AG08396 (cell line): ENCODE data around the gene MRPL52.
"Not testable (repeated sequence)": the region's sequence is repeated elsewhere in the genome, so short reads cannot be mapped to it uniquely, and the experiment has no call there.

ENCODE experiments used
- DNase-seq: peaks from one replicate; pipeline ENCODE4 v3.0.0; 2012; ENCODE audit warnings: low spot score, mixed read lengths

MRPL52 gene

DNA sequence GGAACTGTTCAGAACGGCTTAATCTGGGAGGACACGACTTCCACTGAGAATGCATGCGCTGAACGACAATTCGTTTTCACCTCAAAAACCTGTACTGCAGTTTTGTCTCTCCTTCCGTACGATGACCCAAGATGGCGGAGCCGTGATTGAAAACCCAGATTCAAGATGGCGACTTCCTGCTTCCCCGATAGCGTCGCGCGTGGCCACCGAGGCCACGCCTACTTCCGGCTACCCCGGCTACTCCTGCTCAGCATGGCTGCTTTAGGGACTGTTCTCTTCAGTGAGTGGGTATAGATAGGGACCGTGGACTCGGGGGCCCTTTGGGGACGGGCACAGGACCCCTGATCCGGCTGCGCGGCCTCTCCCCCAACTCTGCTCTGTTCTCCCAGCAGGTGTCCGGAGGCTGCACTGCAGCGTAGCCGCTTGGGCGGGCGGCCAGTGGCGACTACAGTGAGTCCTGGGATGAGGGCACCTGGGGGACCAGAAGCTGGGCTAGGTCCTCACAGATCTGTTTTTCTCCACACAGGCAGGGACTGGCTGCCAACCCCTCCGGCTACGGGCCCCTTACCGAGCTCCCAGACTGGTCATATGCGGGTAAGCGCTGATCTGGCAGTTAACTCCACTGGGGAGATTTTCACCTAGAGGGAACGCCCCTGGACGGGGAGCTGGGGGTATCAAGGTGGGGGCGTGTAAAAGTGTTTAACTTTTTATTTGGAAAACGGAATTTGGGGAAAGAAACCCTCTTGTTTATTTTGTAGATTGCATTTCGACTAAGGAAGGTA lies at the start of gene MRPL52:
TSS of gene MRPL52 (plus strand) at position 227 of the 782 bp plus-strand sequence. CDS start at position 253, 26 bp downstream.
- peak; percentile 86 for DNase-seq

- no peak for DNase-seq
Measured at GRCh38 chr14:22780105-22780679, 49.5 kb upstream of the MRPL52 start.

DNA sequence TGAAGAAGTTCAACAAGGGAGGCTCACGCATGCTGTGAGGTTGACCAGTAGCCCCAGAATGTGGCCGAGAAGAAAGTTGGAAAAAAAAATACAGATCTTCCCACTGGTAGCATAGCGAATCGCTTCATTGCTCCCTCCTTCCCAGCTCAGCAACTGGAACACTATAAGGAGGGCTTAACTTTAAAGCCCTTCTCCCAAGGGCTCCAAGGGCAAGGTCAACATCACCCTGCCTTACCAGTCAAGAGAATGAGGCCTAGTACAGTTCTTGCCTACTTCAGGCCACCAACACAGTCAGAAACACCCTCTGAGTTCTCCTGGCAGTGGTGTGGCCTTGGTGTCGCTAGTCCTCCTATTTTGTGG lies 48.8 kb upstream of the MRPL52 start:
- no peak for DNase-seq

DNA sequence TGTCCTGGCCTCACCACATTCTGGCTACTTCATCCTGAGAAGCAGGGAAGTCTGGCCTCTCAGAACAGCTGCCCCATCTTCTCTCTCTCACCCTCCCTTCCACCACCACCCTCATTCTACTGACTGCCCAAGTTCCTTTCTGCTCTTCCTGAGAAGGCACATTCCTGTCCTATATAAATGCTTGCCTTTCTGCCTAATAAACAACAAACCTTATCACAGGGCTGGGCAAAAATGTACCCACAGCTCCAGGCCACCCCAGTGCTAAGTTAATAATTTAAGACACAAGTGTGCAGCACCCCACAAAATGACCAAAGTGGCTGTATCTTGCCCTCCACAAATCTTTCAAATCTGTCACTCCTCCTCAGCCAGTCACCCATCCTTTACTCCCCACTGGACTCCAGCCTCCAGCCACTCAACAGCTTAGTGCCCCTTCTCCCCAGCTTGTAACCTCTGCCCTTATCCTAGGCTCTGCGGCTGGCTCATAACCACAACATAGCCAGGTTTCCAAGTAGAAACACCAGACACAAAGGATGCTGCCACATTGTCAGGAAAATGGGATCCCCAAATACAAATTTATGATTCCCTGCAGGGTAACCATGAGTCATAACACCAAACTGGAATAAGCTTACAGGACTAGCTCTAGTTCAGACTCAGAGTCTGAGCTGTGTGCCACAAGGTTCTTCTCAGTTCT lies 48.2 kb upstream of the MRPL52 start:
- DNase-seq = peak; percentile 17

DNA sequence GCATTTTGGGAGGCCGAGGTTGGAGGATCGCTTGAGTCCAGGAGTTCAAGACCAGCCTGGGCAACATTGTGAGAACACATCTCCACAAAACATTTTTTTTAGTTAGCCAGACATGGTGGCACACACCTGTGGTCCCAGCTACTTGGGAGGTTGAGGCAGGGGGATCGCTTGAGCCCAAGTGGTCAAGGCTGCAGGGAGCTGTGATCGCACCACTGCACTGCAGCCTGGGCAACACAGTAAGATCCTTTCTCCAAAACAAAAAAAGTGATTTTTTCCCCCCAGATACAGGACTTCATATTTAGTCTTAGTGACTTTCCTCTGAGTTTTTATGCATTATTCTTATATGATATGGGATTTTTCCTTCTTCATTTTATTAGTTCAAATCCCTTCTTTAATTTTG lies 43.0 kb upstream of the MRPL52 start:
- no peak for DNase-seq

DNA sequence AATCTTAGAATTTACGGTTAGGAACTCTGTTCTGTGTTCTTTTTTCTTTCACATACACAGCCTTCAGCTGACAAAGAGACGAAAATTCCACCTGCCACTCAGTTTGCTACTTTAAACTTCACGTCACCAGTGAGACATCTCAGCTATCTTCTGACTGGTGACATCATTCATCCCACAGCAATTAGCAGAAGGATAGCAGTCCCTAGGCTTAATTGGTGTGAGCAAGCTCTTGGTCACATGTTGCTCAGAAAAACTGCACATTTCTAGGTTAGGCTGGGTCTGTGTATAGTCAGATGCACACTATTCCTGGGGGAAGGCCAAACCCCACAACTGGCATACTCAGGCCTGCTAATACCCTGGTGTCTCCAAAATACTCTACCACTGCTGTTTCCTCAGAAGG lies 38.4 kb upstream of the MRPL52 start:
- DNase-seq = peak; percentile 58

DNA sequence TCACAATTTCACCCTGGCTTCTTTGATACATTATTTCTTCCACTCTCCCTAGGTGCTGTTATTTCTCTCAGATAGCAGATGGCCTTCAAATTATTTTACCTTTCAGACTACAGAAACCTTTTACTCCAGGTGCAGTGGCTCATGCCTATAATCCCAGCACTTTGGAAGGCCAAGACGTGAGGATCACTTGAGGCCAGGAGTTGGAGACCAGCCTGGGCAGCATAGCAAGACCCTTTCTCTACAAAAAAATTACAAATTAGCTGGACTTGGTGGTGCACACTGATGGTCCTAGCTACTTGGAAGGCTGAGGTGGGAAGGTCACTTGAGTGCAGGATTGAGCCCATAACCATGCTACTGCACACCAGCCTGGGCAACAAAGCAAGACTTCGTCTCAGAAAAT lies 37.5 kb upstream of the MRPL52 start:
- no peak for DNase-seq

DNA sequence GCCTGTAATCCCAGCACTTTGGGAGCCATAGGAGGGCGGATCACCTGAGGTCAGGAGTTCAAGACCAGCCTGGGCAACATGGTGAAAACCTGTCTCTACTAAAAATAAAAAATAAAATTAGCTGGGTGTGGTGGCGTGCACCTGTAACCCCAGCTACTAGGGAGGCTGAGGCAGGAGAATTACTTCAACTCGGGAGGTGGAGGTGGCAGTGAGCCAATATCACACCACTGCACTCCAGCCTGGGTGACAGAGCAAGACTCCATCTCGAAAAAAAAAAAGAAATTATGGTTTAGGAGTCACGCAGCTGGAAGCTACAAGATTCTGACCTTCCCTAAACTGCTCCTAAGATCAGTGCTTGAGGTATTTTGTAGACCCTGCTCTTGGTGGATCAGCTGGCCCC lies 36.1 kb upstream of the MRPL52 start:
- DNase-seq = not testable (repeated sequence)

DNA sequence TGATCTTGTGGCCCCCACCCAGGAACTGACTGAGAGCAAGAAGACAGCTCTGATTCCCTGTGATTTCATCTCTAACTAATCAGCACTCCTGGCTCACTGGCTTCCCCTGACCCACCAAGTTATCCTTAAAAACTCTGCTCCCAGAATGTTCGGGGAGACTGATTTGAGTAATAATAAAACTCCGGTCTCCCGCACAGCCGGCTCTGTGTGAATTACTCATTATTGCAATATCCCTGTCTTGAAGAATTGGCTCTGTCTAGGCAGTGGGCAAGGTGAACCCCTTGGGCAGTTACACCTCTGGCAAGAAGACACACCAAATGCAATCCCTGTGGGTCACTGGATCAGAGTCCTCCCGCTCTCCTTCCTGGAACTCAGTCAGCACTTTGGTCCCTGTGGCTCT lies 35.7 kb upstream of the MRPL52 start:
- DNase-seq = no peak

GRCh38 chr14:22794551-22794951 lies 35.1 kb upstream of the MRPL52 start:
- no peak for DNase-seq

- no peak for DNase-seq
Measured at GRCh38 chr14:22796087-22796707, 33.5 kb upstream of the MRPL52 start.

DNA sequence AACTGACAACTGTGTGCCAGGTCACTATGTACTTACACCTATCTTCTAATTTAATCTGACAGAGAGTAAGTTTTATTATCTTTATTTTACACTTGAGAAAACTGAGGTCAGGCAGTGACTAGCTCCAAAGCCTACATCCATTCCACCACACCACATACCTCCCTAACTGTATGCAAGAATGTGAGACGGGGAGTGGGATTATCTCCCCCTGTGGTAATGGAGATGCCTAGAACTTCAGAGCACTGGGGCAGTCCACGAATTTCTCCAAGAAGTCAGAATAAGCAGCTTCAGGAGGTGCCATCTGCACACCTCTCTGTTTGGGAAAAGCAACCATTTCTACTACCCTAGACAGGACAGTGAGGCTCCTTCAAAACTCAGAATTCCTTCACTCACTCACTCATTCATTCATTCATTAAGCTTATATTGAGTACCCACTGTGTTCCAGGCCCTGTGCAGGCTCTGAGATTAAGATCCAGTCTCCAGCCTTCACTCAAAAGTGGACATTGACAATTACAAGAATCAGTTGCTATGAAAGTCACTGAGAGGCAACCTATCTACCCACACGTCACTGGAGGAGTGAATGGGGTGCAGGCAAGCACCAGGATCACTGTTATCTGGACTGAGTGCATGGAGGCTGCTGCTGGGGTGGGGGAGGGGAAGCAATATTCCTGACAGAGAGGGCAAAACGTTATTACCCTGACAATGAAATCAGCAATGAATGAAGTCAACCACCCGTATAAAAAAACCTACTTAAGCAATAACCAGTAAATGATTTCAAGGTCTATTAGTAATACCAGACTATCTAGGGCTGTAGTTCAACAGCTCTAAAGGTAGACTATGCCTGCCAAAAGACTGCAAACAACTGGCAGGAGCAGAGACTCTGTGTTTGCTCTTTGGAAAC lies 32.4 kb upstream of the MRPL52 start:
- DNase-seq = no peak

GRCh38 chr14:22798528-22798927 lies 31.2 kb upstream of the MRPL52 start:
- DNase-seq = no peak

- no peak for DNase-seq
Measured at GRCh38 chr14:22800346-22800745, 29.3 kb upstream of the MRPL52 start.

DNA sequence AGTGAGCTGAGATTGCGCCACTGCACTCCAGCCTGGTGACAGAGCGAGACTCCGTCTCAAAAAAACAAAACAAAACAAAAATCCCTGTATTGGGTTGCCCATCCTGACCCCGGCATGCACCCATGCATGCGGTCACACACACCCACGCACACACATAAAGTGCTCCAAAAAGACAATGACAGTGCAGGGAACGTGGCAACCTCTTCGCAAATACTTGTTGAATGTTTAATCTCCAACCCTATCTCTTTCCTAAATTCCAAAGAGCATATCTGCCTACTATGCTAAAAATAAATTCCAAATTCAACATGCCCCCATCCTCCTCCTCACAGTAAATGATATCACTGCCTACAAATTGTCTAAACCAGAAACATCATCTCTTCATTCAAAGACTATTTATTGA lies 28.0 kb upstream of the MRPL52 start:
- DNase-seq = no peak

DNA sequence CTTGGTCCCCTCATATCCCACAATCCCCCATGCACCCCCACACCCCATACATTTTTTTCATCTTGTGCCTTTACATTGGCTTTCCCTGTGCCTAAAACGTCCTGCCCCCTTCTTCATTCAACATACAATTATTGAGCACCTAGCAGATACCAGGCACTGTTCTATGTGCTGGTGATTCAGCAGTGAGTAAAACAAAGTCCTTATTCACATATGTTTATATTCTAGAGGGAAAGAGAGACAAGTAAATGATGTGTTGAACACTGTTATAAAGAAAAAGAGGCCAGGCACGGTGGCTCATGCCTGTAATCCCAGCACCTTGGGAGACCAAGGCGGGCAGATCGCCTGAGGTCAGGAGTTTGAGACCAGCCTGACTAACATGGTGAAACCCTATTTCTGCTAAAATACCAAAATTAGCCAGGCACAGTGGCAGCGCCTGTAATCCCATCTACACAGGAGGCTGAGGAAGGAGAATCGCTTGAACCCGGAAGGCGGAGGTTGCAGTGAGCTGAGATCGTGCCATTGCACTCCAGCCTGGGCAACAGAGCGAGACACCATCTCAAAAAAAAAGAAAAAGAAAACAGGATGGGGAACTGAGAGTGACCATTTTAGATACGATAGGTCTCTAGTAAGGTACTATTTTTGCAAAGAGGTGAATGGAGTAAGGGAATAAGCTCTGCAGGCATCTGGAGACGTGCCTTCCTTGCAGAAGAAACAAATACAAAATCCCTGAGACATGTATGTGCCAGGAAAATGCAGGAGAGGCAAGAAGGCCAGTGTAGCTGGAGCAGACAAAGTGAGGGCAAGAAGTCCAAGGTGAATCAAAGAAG lies 26.6 kb upstream of the MRPL52 start:
- DNase-seq = no peak

DNA sequence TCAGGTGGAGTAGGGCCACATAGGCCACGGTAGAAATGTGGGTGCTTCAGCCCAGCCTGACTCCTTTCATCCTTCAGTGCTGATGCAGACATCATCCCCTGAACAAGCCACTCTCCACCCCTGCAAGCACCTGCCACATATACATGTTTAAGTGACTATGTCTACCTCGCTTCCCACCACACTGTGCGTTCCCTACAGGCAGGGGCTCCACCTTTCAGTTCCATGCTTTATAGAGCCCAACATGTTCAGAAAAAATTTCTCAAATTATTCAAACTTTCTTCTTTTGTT lies 26.1 kb upstream of the MRPL52 start:
- no peak for DNase-seq

GRCh38 chr14:22805235-22805634 lies 24.5 kb upstream of the MRPL52 start:
- not testable (repeated sequence) for DNase-seq

DNA sequence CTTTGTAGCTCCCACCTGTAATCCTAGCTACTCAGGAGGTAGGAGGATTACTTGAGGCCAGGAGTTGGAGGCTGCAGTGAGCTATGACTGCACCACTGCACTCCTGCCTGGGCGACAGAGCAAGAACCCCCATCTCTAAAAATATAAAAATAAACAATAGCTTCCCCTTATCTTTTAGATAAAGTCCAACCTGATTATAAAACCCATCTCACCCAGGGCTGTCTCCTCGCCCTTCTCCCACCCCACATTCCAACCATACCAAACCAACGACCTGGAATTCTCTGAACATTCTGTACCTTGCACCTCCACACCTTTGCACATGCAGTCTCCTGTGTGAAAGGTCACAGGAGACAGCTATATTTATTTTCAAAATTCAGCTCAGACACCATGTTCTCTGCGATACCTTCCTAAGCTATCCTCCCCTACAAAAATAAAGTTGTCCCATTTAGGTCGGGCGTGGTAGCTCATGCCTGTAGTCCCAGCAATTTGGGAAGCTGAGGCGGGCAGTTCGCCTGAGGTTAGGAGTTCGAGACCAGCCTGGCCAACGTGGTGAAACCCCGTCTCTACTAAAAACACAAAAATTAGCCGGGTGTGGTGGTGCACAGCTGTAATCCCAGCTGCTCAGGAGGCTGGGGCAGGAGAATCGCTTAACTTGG lies 22.1 kb upstream of the MRPL52 start:
- no peak for DNase-seq

DNA sequence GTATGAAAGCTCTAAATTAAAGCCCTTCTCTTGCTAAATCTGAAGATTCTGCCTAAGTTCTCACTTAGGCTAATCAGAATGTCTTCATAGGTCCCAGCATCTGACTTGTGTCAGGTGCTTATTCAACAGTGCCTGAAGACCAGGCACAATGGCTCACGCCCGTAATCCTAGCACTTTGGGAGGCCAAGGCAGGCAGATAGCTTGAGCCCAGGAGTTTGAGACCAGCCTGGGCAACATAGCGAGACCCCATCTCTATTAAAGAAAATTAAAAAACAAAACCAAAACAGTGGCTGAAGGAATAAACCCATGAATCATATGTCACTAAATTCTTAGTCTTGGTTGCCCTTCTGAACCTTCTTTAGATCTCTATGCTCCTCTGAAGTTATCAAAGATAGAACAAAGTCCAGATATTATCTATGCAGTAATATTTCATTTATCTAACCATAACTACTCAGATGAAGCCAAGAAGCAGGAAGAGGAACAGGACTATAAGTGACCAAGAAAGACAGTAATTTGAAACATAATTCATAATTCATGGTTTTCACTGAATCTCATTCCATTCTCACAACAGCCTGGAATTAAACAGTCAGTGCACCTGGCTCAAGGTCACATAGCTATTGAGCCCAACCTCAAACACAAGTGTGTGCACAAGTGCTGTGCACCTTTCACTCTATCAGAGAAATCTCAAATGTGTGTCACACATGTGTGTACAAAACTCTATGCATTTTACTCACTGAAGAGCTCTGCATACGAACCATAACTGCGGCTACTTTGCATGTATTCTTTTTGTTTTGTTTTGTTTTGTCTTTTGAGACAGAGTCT lies 21.1 kb upstream of the MRPL52 start:
- DNase-seq = no peak
